Neural crest cell (in vitro differentiated cells): ENCODE results near the gene PITPNB. TPM values are rescaled to one million over a fixed set of nuclear protein-coding genes. Genes with fewer than 3 reads are reported as not detected.

Experiments used
- DNase-seq: peaks from one replicate; pipeline ENCODE4 v3.0.0; 2021; ENCODE audit warnings: low read depth, mixed read lengths, low spot score
- H3K27ac Mint-ChIP-seq: one replicate; pipeline ENCODE4 v1.8.0; 2021; ENCODE audit warnings: mild to moderate bottlenecking, mixed read lengths; ENCODE audit not compliant: unreplicated experiment
- H3K27me3 Mint-ChIP-seq: 2 replicates; pipeline ENCODE4 v1.8.0; 2021; ENCODE audit warnings: low read depth, mild to moderate bottlenecking, mixed read lengths
- H3K36me3 Mint-ChIP-seq: 2 replicates; pipeline ENCODE4 v1.8.0; 2021; ENCODE audit warnings: low read depth, mild to moderate bottlenecking, mixed read lengths
- H3K4me1 Mint-ChIP-seq: 2 replicates; pipeline ENCODE4 v1.8.0; 2021; ENCODE audit warnings: mixed read lengths
- H3K4me3 Mint-ChIP-seq: one replicate; pipeline ENCODE4 v1.8.0; 2021; ENCODE audit warnings: mild to moderate bottlenecking, mixed read lengths
- H3K9me3 Mint-ChIP-seq: 2 replicates; pipeline ENCODE4 v1.8.0; 2021; ENCODE audit warnings: mixed read lengths
- CTCF ChIP-seq: fragments of 200-600 bp; sonication (generic); conservative IDR thresholded peaks from 2 replicates; pipeline ENCODE4 v1.5.0; 2021; ENCODE audit warnings: antibody characterized with exemption, mild to moderate bottlenecking
- long read RNA-seq: library from polyadenylated mRNA; unstranded; transcript quantifications from one replicate; pipeline ENCODE4 v2.0.0, GENCODE V29; 2020
- total RNA-seq: library from RNA; stranded (reverse); gene quantifications from 2 replicates; pipeline ENCODE4 v1.2.1, GENCODE V29; 2021

PITPNB gene
- 92.6 and 98.8 TPM in 2 replicates for total RNA-seq
- long read RNA-seq, partial matches to known transcripts, result 12 of 281 reads
- long read RNA-seq, other reads (novel, unspliced or antisense), result 267 of 281 reads

GRCh38 chr22:27919222-27919941 is at the start of gene PITPNB:
PITPNB (minus strand) TSS chr22:27919256; CDS start chr22:27919191, 65 bp downstream.
- Mint-ChIP-seq H3K4me1 (peaks cover 54% of the 10 kb centered on the region), H3K27ac (peak within 1 kb of the TSS; percentile 93), H3K36me3 (peaks cover 17% of the 10 kb centered on the region), H3K4me3 (peak within 1 kb of the TSS; percentile 99), H3K9me3 (no peaks in the 10 kb centered on the region), H3K27me3 (no peaks in the 10 kb centered on the region)
- TF ChIP-seq CTCF, result no peak
- DNase-seq, result peak; percentile 99

GRCh38 chr22:27966168-27967064 is 47.4 kb upstream of the PITPNB start:
- Mint-ChIP-seq H3K27ac (no peak overlapping the region), H3K4me1 (peaks cover 16% of the 10 kb centered on the region), H3K27me3 (no peaks in the 10 kb centered on the region), H3K9me3 (peaks cover 11% of the 10 kb centered on the region), H3K36me3 (peaks cover 25% of the 10 kb centered on the region), H3K4me3 (no peak overlapping the region)
- no peak for TF ChIP-seq CTCF
- no peak for DNase-seq

GRCh38 chr22:27962268-27963044 is 43.4 kb upstream of the PITPNB start:
- peaks cover 13% of the 10 kb centered on the region for H3K36me3 Mint-ChIP-seq
- peaks cover 3% of the 10 kb centered on the region for H3K9me3 Mint-ChIP-seq
- no peak for TF ChIP-seq CTCF
- no peak overlapping the region for H3K4me3 Mint-ChIP-seq
- no peak for DNase-seq
- H3K4me1 Mint-ChIP-seq, result peaks cover 16% of the 10 kb centered on the region
- H3K27ac Mint-ChIP-seq, result peak overlapping the region; percentile 91
- no peaks in the 10 kb centered on the region for H3K27me3 Mint-ChIP-seq

- Mint-ChIP-seq H3K27me3 (no peaks in the 10 kb centered on the region), H3K9me3 (peaks cover 6% of the 10 kb centered on the region), H3K4me3 (no peak overlapping the region), H3K27ac (no peak overlapping the region), H3K36me3 (peaks cover 16% of the 10 kb centered on the region), H3K4me1 (peaks cover 16% of the 10 kb centered on the region)
- no peak for TF ChIP-seq CTCF
- DNase-seq, result no peak
Measured at GRCh38 chr22:27961680-27962079, 42.6 kb upstream of the PITPNB start.

- no peak for DNase-seq
Measured at GRCh38 chr22:27961182-27961581, 42.1 kb upstream of the PITPNB start.

More at GRCh38 chr22:27961182-27961581, 42.1 kb upstream of the PITPNB start:
- H3K4me3 Mint-ChIP-seq, result no peak overlapping the region
- no peak overlapping the region for H3K27ac Mint-ChIP-seq
- peaks cover 16% of the 10 kb centered on the region for H3K4me1 Mint-ChIP-seq
- peaks cover 16% of the 10 kb centered on the region for H3K36me3 Mint-ChIP-seq
- no peaks in the 10 kb centered on the region for H3K27me3 Mint-ChIP-seq
- TF ChIP-seq CTCF, result no peak
- H3K9me3 Mint-ChIP-seq, result peaks cover 6% of the 10 kb centered on the region
